ENCODE data around the gene EFR3B. TPM values are rescaled to one million over a fixed set of nuclear protein-coding genes. Genes with fewer than 3 reads are reported as not detected.
"Not testable (repeated sequence)": the region's sequence is repeated elsewhere in the genome, so short reads cannot be mapped to it uniquely, and the experiment has no call there.

EFR3B gene
- polyA plus RNA-seq, 1 experiment: 0.11 TPM

DNA sequence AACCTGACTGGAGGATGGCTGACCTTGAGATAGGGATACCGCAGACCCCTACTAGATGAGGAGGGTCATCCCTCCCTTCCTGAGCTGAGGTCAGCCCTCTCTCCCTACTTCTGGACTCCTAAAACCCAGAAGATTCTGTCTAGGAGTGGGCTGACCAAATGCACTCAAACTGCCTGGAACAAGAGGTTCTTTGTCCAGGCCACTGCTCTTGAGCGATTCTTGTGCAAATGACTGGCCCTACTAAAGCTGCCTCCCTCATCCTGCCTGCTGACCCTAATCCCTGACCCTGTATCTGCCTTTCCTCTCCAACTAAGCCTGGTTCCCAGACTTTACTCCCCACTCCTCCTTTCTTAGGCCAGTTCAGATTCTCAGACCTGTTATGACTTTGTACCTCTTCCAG lies 56.2 kb downstream of the EFR3B start:
- Histone ChIP-seq H3K36me3 (ENCODE audit: control insufficient read depth, insufficient read depth, low read length) (no peaks in the 10 kb centered on the region), H3K4me3 (ENCODE audit: low read depth, low read length) (no peak overlapping the region), H3K27me3 (ENCODE audit: control insufficient read depth, insufficient read depth, low read length) (no peaks in the 10 kb centered on the region)
- no peak for DNase-seq (ENCODE audit: low read depth)
- TF ChIP-seq, protein P1, sequence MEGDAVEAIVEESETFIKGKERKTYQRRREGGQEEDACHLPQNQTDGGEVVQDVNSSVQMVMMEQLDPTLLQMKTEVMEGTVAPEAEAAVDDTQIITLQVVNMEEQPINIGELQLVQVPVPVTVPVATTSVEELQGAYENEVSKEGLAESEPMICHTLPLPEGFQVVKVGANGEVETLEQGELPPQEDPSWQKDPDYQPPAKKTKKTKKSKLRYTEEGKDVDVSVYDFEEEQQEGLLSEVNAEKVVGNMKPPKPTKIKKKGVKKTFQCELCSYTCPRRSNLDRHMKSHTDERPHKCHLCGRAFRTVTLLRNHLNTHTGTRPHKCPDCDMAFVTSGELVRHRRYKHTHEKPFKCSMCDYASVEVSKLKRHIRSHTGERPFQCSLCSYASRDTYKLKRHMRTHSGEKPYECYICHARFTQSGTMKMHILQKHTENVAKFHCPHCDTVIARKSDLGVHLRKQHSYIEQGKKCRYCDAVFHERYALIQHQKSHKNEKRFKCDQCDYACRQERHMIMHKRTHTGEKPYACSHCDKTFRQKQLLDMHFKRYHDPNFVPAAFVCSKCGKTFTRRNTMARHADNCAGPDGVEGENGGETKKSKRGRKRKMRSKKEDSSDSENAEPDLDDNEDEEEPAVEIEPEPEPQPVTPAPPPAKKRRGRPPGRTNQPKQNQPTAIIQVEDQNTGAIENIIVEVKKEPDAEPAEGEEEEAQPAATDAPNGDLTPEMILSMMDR (IDR thresholded peaks at IDR 0.05; ENCODE audit: insufficient read depth, low read depth, low read length): no peak
- CTCF ChIA-PET: interaction anchor here (1.1 kb wide), 1 partner anchor 88 kb away, joined by 4 read pairs; no protein-coding TSS in a partner anchor
- POLR2A ChIA-PET: no interaction called here

DNA sequence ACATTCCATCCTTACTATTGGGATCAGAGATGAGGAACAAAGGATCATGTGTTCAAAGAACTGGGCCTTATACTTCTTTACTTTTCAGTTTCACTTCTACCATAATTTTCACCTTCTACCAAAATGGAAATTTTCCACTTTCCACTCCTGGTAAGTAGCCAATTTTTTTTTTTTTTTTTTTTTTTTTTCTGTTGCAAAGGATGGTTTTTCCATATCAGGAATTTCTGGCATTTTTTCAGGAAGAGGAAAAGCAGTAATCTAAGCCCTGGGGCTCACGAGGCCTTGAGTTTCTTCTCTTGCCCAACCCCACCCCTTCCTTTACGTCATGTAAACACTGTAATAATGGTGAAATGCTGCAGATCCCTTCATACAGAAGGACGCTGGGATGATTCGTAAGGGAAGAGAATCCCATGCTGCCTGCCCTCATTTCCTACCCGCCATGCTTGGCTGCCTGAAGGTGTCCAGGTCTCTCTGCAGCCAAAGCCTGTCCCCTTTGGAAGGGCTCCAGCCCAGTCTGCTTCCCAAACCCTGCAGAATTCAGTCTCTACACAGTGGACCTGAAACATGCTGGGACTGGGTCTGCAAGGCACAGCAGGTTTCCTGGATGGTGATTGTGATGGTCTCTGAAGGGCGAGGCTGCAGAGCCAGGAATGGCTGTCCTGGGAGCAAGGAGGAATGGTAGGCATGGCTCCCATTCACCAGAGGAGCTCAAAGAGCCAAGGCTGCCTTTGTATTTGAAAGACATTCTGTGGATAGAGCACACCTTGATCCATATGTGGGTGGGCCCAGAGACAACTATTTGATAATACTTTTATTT lies 57.0 kb downstream of the EFR3B start:
- CTCF ChIA-PET: interaction anchor here (1.4 kb wide), 1 partner anchor 16 kb away, joined by 3 read pairs; no protein-coding TSS in a partner anchor

DNA sequence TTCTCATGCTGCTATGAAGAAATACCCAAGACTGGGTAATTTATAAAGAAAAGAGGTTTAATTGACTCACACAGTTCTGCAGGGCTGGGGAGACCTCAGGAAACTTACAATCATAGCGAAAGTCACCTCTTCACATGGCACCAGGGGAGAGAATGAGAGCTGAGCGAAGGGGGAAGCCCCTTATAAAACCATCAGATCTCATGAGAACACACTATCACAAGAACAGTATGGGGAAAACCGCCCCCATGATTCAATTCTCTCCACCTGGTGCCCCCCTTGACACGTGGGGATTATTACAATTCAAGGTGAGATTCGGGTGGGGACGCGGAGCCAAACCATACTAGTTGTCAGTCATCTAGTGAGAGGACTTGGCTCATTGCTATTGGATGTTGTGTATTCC lies 60.5 kb downstream of the EFR3B start:
- POLR2A ChIA-PET; H3K4me3 ChIP-seq (ENCODE audit: low read depth, low read length); H3K36me3 ChIP-seq (ENCODE audit: control insufficient read depth, insufficient read depth, low read length); DNase-seq (ENCODE audit: low read depth); H3K27me3 ChIP-seq (ENCODE audit: control insufficient read depth, insufficient read depth, low read length): not testable (repeated sequence)
- CTCF ChIA-PET: interaction anchor here (1.0 to 1.1 kb wide), 2 partner anchors 27 to 50 kb away, joined by 3 read pairs; no protein-coding TSS in a partner anchor

More for the DNA sequence above, 57.0 kb downstream of the EFR3B start:
- no peaks in the 10 kb centered on the region for H3K27me3 ChIP-seq (ENCODE audit: control insufficient read depth, insufficient read depth, low read length)
- no peak overlapping the region for H3K4me3 ChIP-seq (ENCODE audit: low read depth, low read length)
- POLR2A ChIA-PET: no interaction called here
- TF ChIP-seq, protein P1 (IDR thresholded peaks at IDR 0.05; ENCODE audit: insufficient read depth, low read depth, low read length): no peak
- H3K36me3 ChIP-seq (ENCODE audit: control insufficient read depth, insufficient read depth, low read length): no peaks in the 10 kb centered on the region
- DNase-seq (ENCODE audit: low read depth): no peak

DNA sequence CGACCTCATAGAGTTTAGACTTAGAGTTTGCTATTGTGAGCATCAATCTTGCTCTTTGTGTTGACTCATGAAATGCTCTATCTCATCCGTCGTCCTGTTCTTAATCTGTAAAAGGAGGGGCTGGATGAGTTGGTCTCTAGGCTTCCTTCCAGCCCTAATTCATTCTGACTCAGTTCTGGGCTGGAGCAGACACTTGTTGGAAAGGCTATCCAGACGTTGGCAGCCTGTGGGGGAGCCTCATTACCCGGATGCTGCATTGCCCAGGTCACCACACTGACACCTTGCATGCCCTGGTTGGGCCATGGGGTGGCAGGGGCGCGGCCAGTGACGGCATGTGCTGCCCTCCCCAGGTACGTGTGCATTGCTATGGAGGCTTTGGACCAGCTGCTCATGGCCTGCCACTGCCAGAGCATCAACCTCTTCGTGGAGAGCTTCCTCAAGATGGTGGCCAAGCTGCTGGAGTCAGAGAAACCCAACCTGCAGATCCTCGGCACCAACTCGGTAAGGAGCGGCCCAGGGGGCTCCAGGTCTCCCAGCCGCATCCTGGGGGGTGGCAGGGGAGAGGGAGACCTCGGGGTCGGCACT lies 61.5 kb downstream of the EFR3B start:
- no peak overlapping the region for H3K4me3 ChIP-seq (ENCODE audit: low read depth, low read length)
- H3K27me3 ChIP-seq (ENCODE audit: control insufficient read depth, insufficient read depth, low read length): no peaks in the 10 kb centered on the region
- ChIA-PET CTCF (no interaction called here), POLR2A (no interaction called here)
- TF ChIP-seq, protein P1 (IDR thresholded peaks at IDR 0.05; ENCODE audit: insufficient read depth, low read depth, low read length): no peak
- H3K36me3 ChIP-seq (ENCODE audit: control insufficient read depth, insufficient read depth, low read length): no peaks in the 10 kb centered on the region
- DNase-seq (ENCODE audit: low read depth): peak; percentile 39

DNA sequence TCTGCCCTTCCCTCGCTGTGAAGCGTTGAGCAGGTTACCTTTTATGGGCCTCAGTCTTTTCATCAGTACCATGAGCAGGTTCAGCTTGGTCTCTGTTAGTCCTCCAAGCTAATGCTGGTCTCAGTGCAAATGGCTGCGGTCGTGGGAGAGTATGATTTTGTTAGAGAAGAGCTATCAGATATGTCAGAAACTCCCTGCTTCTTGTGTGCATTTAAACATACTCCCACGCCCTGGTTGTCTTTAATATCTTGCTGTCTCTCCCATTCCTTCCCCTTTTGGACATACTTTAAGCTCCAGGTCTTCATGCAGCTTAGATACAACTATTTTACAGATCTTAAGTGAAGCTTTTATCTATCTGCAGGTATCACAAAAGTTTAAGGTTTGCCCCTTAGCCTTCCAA lies 62.9 kb downstream of the EFR3B start:
- ChIA-PET POLR2A (no interaction called here), CTCF (interaction anchor here (0.5 to 1.2 kb wide), 2 partner anchors 16 to 129 kb away, joined by 4 to 9 read pairs; no protein-coding TSS in a partner anchor)
- Histone ChIP-seq H3K4me3 (ENCODE audit: low read depth, low read length) (no peak overlapping the region), H3K27me3 (ENCODE audit: control insufficient read depth, insufficient read depth, low read length) (no peaks in the 10 kb centered on the region), H3K36me3 (ENCODE audit: control insufficient read depth, insufficient read depth, low read length) (no peaks in the 10 kb centered on the region)
- no peak for DNase-seq (ENCODE audit: low read depth)
- TF ChIP-seq, protein P1 (IDR thresholded peaks at IDR 0.05; ENCODE audit: insufficient read depth, low read depth, low read length): no peak

All from BJ (cell line).